Stimulated activated CD4-positive, alpha-beta T cell treated with anti-CD3 and anti-CD28 coated beads, Interleukin-12 subunit alpha, Interleukin-12 subunit beta, amount 100 ng/mL, for 4 hours (primary cell): Measurements from ENCODE around the gene ZZZ3.
"Not testable (repeated sequence)": the region's sequence is repeated elsewhere in the genome, so short reads cannot be mapped to it uniquely, and the experiment has no call there.

Source experiments
- DNase-seq: peaks from one replicate; pipeline ENCODE4 v3.0.0-alpha.2; 2020

ZZZ3 gene

DNA sequence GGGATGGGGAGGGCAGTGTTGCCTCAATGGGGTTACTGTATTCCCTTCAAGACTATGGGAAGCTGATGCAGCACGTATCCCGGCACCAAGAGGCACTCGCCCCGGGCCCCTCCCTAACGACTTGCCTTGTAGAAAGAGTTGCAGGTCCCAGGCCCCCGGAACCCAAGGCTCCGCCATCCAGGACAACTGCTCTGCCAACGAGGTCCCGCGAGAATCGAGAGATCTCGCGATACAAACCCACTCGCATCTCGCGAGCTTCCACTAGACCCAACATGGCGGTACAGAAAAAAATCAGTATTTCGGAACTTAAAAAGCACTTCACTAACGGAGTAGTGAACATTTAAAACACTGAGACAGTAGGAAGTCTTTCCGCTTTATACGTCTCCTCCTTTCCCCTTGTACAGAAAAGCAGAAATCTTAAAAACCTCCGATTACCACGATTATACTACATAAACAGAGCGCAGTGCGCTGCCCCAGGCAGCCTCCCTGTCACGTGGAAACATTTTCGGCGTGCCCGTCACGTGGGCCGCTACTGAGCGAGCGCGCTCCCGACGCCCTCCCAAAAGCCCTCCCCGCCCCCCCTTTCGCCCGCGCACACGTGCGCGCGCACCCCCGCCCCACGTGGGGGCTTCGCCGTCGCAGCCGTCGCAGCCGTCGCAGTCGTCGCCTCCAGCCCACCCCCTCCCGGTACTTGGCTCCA lies at the start of gene ZZZ3:
TSS of gene ZZZ3 (minus strand) at position 199 of the 700 bp plus-strand sequence. CDS start 49,304 bp downstream, outside the sequence.
- DNase-seq, result peak; percentile 89

DNA sequence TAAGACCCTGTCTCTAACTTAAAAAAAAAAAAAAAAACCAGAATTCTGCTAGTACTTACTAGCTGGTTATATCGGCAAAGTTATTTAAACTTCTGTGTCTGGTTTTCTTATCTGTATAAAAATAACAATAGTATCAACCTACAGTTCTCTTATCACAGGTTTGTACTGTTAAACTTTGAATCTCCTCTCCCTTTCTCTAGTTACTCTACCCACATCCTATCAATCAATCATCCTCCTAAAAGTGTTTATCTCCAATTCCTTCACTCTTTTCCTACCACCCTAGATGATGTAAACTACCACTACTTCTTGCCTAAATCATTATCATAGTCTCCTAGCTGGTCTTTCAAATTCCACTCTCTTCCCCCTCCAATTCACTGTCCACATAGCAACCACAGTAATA lies 49.6 kb upstream of the ZZZ3 start:
- no peak for DNase-seq

DNA sequence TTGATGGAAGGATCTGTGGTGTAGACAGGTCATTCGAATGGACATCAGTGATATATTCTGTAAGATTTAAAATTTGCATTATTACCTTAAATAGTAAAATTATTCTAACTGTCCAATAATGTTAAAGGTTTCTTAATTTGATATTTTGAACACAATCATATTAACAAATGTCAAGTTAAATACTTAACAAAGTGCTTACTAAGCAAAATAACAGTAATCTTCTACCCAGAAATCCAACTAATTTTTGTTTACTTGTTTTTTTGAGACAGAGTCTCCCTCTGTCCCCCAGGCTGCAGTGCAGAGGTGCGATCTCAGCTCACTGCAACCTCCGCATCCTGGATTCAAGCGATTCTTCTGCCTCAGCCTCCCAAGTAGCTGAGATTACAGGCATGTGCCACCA lies 43.2 kb upstream of the ZZZ3 start:
- no peak for DNase-seq

DNA sequence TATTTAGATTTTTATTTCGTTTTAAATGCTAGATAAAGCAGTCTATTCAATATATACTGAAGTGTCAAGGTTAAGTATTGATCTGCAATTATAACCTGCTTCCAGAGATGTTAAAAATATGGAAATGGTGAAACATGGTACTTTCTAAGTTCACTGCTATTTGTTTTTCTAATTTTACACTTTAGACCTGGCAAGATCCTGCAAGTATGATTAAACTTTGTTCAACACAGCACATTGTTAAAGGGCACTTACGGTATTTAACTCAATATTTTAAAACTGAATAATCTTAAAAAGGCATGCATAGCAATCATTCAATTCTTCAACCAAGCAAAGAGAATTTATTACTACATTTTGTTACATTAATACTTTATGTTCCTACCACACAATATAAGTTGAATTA lies 35.7 kb upstream of the ZZZ3 start:
- no peak for DNase-seq

GRCh38 chr1:77716065-77716464 lies 33.6 kb upstream of the ZZZ3 start:
- DNase-seq, result no peak

DNA sequence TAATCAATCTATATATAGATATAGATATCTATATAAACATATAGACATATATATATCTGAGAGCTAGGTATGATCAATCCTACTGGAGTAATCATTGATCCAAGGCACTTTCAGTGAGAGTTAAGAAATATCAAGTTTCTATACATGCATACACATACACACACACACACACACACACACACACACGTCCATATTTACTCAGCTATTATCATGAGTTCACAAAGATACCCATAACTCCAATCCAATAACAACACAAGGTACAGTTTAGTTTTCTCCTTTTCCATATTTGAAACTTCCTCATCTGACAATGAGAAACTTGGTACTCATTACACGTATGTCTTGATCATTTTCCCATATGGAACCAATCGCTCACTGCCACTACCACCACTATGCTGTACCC lies 27.3 kb upstream of the ZZZ3 start:
- no peak for DNase-seq

DNA sequence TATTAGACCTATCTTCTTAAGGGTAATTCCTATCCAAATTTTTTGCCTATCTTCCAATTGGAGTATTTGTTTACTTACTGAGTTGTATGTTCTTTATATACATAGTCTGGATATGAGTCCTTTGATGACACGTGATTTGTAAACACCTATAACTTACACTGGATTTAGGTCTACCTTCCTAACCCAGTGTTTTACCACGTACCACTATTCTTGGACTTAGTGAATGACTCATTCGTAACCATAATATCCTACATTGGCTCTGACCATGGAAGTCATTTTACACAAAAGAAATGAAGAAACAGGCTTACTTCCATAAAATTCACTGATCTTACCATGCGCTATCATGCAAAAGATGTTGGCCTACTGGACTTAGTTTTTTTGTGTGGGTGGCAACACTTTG lies 23.9 kb upstream of the ZZZ3 start:
- DNase-seq, result no peak

GRCh38 chr1:77704736-77705135 lies 22.3 kb upstream of the ZZZ3 start:
- no peak for DNase-seq

GRCh38 chr1:77699673-77700072 lies 17.2 kb upstream of the ZZZ3 start:
- DNase-seq, result not testable (repeated sequence)

DNA sequence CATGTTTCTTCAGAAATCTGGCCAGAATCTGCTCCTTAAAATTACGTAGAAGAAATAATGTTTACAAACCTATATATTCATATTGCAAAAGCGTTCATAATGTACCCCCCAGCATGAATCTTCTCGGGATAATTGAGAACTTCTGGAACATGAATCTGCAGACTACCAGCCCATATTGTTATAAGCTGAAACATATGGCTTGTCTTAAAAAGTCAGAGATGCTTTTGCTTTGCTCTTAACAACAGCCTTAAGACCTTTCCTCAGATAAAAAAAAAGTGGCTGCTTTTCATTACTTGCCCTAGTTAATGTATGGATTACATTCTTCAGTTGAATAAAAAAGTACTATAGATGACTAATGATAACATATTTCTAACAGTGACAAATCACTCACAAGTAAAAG lies 15.0 kb upstream of the ZZZ3 start:
- DNase-seq, result no peak

- DNase-seq, result no peak
Measured at GRCh38 chr1:77688939-77689338, 6.5 kb upstream of the ZZZ3 start.

- DNase-seq, result no peak
Measured at GRCh38 chr1:77687519-77687906, 5.1 kb upstream of the ZZZ3 start.

- DNase-seq, result no peak
Measured at GRCh38 chr1:77686796-77687518, 4.5 kb upstream of the ZZZ3 start.

DNA sequence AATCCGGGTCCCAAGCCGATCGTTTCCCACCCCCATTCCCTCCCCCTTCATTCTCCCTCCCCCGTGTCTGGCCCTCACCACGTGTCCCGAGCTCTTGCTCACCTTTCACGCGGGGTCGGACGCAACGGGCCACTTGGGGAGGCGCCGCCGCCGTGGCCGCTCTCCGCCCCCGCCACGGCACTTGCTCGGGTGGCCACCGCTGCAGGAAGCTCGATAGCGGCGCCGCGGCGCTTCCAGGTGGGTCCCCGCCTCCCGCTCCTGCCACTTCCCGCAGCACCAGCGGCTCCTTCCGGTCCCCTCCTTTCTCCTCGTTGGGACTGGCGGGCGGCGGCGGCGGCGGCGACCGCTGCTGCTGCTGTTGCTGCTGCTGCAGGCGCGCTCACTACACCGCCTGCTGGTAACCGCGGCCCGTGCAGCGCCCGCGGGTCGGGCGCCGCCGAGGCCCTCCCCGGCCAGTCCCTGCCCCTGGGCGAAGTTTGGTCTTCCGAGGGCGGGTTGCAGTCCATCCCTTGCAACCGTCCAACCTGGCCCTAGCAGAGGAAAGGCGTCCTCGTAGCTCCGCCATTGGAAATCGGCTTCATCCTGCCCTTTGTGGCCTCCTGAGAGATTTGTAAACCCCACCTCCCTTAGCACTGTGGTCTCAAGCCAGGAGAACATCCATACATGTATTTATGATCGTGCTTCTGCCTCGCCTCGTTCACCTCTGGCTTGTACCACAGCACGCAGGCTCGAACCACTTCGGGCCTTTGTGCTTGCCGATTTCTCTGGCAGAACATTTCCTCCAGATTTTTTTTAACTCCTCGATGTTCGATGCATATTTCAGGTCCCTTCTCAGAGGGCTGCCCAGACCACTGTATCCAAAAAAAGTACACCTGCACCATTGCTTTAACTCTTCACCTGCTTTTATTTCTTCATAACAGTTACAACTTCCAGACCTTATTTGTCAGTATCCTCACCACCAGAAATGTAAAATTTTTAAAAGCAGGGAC lies 996 bp upstream of the ZZZ3 start:
- peak; percentile 90 for DNase-seq

DNA sequence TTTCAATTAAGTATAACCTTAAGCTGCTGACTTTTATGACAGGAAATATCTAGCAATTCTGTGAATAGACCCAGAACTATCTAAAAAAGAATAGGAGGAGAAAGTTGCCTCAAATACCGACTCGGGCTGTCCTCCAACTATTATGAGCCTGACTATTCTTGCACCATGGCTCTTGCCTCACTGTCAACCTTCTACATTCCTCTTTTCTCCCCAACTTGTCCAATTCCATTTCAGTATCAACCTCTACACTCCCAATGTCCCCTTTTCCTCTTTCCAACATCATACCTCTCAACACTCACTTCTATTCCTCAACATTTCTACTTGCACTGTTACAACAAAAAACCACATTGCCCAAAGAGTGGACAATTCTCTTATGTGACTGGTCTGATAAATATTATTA lies 2.3 kb downstream of the ZZZ3 start:
- no peak for DNase-seq

- no peak for DNase-seq
Measured at GRCh38 chr1:77678660-77679610, 3.5 kb downstream of the ZZZ3 start.

DNA sequence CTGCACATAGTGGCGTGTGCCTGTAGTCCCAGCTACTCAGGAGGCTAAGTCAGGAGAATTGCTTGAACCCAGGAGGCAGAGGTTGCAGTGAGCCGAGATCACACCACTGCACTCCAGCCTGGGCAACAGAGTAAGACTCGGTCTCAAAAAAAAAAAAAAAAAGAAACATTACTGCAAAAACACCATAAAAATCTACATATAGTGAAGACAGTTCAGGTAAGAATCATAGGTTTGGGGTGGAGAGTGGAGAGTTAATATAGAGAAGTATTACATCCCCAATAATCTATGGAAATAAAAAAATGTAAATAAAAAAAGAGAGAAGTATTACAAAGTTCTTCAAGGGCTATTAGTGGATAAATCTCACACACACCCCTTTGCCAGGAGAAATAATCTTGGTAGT lies 7.7 kb downstream of the ZZZ3 start:
- DNase-seq, result not testable (repeated sequence)

GRCh38 chr1:77673716-77674355 lies 8.6 kb downstream of the ZZZ3 start:
- no peak for DNase-seq

- no peak for DNase-seq
Measured at GRCh38 chr1:77673030-77673429, 9.4 kb downstream of the ZZZ3 start.

DNA sequence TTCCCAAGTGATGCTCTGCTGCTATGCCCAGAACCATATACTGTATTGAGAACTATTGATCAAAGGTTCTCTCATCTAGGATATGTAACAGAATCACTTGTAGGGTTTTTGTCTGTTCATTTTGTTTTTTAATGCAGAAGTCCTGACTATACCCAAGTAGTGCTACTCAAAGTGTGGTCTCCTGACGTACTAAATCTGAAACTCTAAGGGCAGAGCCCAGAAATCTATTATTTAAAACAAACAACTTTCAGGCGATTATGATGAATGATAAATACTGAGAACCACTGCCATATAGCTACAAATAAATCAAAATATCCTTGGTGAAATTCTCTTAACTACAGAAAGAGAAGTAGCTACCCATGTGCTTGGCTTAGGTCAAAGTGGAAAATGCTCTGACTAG lies 10.1 kb downstream of the ZZZ3 start:
- DNase-seq, result no peak

DNA sequence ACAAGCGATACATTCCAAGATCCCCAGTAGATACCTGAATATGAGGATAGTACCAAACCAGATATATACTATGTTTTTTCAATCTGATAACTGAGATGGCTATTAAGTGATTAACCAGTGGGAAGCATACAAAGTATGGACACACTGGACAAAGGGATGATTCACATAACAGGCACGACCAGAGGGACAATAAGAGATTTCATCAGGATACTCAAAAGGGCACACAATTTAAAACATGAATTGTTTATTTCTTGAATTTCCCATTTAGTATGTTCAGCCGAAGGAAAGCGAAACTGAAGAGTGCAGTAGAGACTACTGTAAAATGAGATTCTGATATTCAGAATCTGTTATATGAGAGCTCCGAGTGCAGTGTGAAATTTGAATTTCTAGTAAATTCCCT lies 10.6 kb downstream of the ZZZ3 start:
- no peak for DNase-seq

GRCh38 chr1:77670330-77670729 lies 12.1 kb downstream of the ZZZ3 start:
- DNase-seq, result no peak
